Measurements from ENCODE around the gene WASF3. TPM values are rescaled to one million over a fixed set of nuclear protein-coding genes. Genes with fewer than 3 reads are reported as not detected.

Gene WASF3
- total and polyA plus RNA-seq, 12 donors: 12.6 to 63.3 (median 37.6) TPM

GRCh38 chr13:26709461-26709860, 152.0 kb downstream of the WASF3 start:
- WGBS, 4 donors: 86 to 91% (median 89%) methylated on average over 7 of the region's 7 CpGs
- intact Hi-C loops (cut with DNase I): loop anchor here (5.0 kb wide), 1 partner anchor 223 kb away; no protein-coding TSS in a partner anchor
- DNase-seq: no peak
- no peaks in the 10 kb centered on the region for H3K9me3 ChIP-seq (replicated peaks in 1 of 3)
- TF ChIP-seq, protein P1, sequence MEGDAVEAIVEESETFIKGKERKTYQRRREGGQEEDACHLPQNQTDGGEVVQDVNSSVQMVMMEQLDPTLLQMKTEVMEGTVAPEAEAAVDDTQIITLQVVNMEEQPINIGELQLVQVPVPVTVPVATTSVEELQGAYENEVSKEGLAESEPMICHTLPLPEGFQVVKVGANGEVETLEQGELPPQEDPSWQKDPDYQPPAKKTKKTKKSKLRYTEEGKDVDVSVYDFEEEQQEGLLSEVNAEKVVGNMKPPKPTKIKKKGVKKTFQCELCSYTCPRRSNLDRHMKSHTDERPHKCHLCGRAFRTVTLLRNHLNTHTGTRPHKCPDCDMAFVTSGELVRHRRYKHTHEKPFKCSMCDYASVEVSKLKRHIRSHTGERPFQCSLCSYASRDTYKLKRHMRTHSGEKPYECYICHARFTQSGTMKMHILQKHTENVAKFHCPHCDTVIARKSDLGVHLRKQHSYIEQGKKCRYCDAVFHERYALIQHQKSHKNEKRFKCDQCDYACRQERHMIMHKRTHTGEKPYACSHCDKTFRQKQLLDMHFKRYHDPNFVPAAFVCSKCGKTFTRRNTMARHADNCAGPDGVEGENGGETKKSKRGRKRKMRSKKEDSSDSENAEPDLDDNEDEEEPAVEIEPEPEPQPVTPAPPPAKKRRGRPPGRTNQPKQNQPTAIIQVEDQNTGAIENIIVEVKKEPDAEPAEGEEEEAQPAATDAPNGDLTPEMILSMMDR (IDR thresholded peaks at IDR 0.05): no peak
- TF ChIP-seq POLR2A (IDR thresholded peaks at IDR 0.05): no peak
- H3K4me3 ChIP-seq: no peak overlapping the region
- H3K36me3 ChIP-seq (replicated peaks in 1 of 2): no peaks in the 10 kb centered on the region
- no peak overlapping the region for H3K27ac ChIP-seq
- no peaks in the 10 kb centered on the region for H3K27me3 ChIP-seq
- no peaks in the 10 kb centered on the region for H3K4me1 ChIP-seq (replicated peaks in 1 of 2)

GRCh38 chr13:26710166-26710565, 152.7 kb downstream of the WASF3 start:
- 68 to 91% (median 77%) methylated on average over 10 to 13 of the region's 13 CpGs for WGBS, 4 donors
- no peak for DNase-seq
- H3K27ac ChIP-seq: no peak overlapping the region
- no peaks in the 10 kb centered on the region for H3K4me1 ChIP-seq (replicated peaks in 1 of 2)
- H3K4me3 ChIP-seq: no peak overlapping the region
- no peaks in the 10 kb centered on the region for H3K27me3 ChIP-seq
- H3K36me3 ChIP-seq (replicated peaks in 1 of 2): no peaks in the 10 kb centered on the region
- intact Hi-C loops (cut with DNase I): loop anchor here in 1 of 2 donors (5.0 kb wide), 1 partner anchor 162 kb away; no protein-coding TSS in a partner anchor
- TF ChIP-seq POLR2A (IDR thresholded peaks at IDR 0.05): no peak
- TF ChIP-seq, protein P1 (IDR thresholded peaks at IDR 0.05): no peak
- no peaks in the 10 kb centered on the region for H3K9me3 ChIP-seq (replicated peaks in 1 of 3)

GRCh38 chr13:26711211-26711610, 153.7 kb downstream of the WASF3 start:
- Histone ChIP-seq H3K9me3 (replicated peaks in 1 of 3) (no peaks in the 10 kb centered on the region), H3K36me3 (replicated peaks in 1 of 2) (no peaks in the 10 kb centered on the region), H3K27me3 (no peaks in the 10 kb centered on the region), H3K4me1 (replicated peaks in 1 of 2) (no peaks in the 10 kb centered on the region), H3K27ac (no peak overlapping the region), H3K4me3 (no peak overlapping the region)
- WGBS, 4 donors: 26 to 34% (median 31%) methylated on average over 4 of the region's 4 CpGs
- intact Hi-C loops (cut with DNase I): loop anchor here in 1 of 2 donors (5.0 kb wide), 1 partner anchor 161 kb away; no protein-coding TSS in a partner anchor
- DNase-seq: no peak
- no peak for TF ChIP-seq POLR2A (IDR thresholded peaks at IDR 0.05)
- TF ChIP-seq, protein P1 (IDR thresholded peaks at IDR 0.05): no peak

- no peaks in the 10 kb centered on the region for H3K9me3 ChIP-seq (replicated peaks in 1 of 3)
- H3K4me1 ChIP-seq (replicated peaks in 1 of 2): no peaks in the 10 kb centered on the region
- H3K36me3 ChIP-seq (replicated peaks in 1 of 2): no peaks in the 10 kb centered on the region
- no peak overlapping the region for H3K27ac ChIP-seq
- 98 to 100% (median 100%) methylated on average over 1 of the region's 1 CpG for WGBS, 4 donors
- no peak for DNase-seq
- intact Hi-C loops (cut with DNase I): loop anchor here in 1 of 2 donors (5.0 kb wide), 1 partner anchor 159 kb away; no protein-coding TSS in a partner anchor
- no peak for TF ChIP-seq POLR2A (IDR thresholded peaks at IDR 0.05)
- TF ChIP-seq, protein P1 (IDR thresholded peaks at IDR 0.05): no peak
- no peaks in the 10 kb centered on the region for H3K27me3 ChIP-seq
- no peak overlapping the region for H3K4me3 ChIP-seq
Observed at GRCh38 chr13:26713341-26713740, 155.9 kb downstream of the WASF3 start.
